GM12891 (cell line): ENCODE results near the gene EDEM2.
"Not testable (repeated sequence)": the region's sequence is repeated elsewhere in the genome, so short reads cannot be mapped to it uniquely, and the experiment has no call there.

ENCODE experiments used
- POLR2A ChIP-seq: IDR thresholded peaks from 2 replicates; pipeline ENCODE4 v1.6.1; 2011; ENCODE audit warnings: low read depth, low read length, control low read depth
- TAF1 ChIP-seq: IDR thresholded peaks from 2 replicates; pipeline ENCODE4 v1.6.1; 2011; ENCODE audit warnings: low read depth, low read length, control low read depth

DNA sequence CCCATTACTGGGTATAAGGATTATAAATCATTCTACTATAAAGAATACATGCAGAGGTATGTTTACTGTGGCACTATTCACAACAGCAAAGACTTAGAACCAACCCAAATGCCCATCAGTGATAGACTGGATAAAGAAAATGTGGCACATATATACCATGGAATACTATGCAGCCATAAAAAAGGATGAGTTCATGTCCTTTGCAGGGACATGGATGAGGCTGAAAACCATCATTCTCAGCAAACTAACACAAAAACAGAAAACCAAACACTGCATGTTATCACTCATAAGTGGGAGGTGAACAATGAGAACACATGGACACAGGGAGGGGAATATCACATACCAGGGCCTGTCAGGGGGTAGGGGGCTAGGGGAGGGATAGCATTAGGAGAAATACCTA, 17.4 kb upstream of the EDEM2 start:
- TF ChIP-seq TAF1, POLR2A: not testable (repeated sequence)
